ENCODE measurements around the gene LYRM4. TPM values are rescaled to one million over a fixed set of nuclear protein-coding genes. Genes with fewer than 3 reads are reported as not detected.

The LYRM4 gene
- polyA plus RNA-seq, 2 of the 4 experiments (the other 2 are of a cell fraction) = 25.6 to 43.3 TPM

GRCh38 chr6:5213836-5214235, 46.9 kb downstream of the LYRM4 start (continued):
- TF ChIP-seq NPAS2 (CRISPR knock-in tag; IDR thresholded peaks at IDR 0.05; ENCODE audit: borderline replicate concordance) = no peak

DNA sequence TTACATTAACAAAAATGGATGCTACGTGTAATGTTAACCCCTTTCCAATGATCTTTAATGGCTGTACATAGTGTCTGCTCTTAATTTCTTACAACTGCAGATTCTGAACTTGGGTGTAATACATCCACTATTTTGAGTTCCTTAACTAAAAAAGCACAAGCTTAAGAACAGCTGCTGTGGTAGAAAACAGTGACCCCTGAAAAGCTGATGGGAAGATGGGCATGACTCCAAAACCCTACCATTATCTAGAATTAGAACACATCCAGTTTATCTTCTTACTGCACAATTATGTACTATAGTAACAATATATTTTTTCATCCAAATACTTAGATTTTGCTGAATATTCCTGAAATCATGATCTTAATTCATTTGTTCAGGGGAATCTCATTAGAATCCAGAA, 49.3 kb downstream of the LYRM4 start:
- H3K27ac ChIP-seq = no peak overlapping the region
- WGBS (ENCODE audit: missing lambda C conversion rate) = 90% methylated on average over 1 of the region's 1 CpG

DNA sequence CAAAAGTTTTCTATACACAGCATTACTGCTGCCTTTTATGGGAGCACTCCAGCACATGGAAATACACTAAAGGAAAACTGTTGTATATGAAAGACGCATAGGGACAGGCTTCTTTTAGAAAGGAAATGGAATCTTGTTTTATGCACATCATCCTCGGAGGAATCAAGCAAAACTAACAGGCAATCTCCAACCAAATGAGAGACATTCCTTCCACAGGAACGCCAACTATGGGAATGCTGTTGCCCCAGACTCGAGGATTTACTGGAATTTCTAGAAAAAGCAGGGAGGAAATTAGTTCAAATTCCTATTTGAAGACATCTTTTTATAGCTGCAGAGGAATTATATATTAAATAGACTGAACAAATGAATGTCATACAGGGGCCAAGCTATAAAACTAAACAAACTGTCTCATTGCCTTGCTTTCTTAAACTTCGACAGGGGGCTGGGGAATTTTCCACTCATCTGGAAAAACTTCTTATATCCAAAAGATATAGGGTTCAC, 52.2 kb downstream of the LYRM4 start:
- H3K4me3 ChIP-seq = no peak overlapping the region
- no peak overlapping the region for H3K4me2 ChIP-seq
- H3K27ac ChIP-seq = no peak overlapping the region
- no peaks in the 10 kb centered on the region for H3K9me3 ChIP-seq
- no peak for DNase-seq (ENCODE audit: low read depth in 1 of 2, low spot score in 1 of 2)
- WGBS (ENCODE audit: missing lambda C conversion rate) = 89% methylated on average over 5 of the region's 5 CpGs
- CTCF ChIA-PET = no interaction called here
- peaks cover 21% of the 10 kb centered on the region for H3K4me1 ChIP-seq
- TF ChIP-seq ELK1 (IDR thresholded peaks at IDR 0.05; ENCODE audit: low read depth, low read length) = no peak
- TF ChIP-seq PHF8 (IDR thresholded peaks at IDR 0.05; ENCODE audit: borderline replicate concordance, low read depth) = no peak
- TF ChIP-seq EP300 (IDR thresholded peaks at IDR 0.05) = no peak
- TF ChIP-seq EHMT2 (IDR thresholded peaks at IDR 0.05; ENCODE audit: low read depth) = no peak
- no peak for TF ChIP-seq FOSL2 (IDR thresholded peaks at IDR 0.05)
- TF ChIP-seq FOSL2 (CRISPR knock-in tag; IDR thresholded peaks at IDR 0.05) = no peak
- no peak for ATAC-seq
- no peak for FAIRE-seq
- POLR2A ChIA-PET = no interaction called here

More for the DNA sequence above, 49.3 kb downstream of the LYRM4 start:
- POLR2A ChIA-PET = no interaction called here
- Histone ChIP-seq H3K4me2 (no peak overlapping the region), H3K4me3 (no peak overlapping the region), H3K4me1 (peaks cover 3% of the 10 kb centered on the region; the same call in 2 of the 3 replicates), H3K9me3 (no peaks in the 10 kb centered on the region)
- DNase-seq (ENCODE audit: low read depth in 1 of 2, low spot score in 1 of 2) (no peak), FAIRE-seq (no peak), ATAC-seq (no peak)
- CTCF ChIA-PET = no interaction called here
- TF ChIP-seq, protein P1, sequence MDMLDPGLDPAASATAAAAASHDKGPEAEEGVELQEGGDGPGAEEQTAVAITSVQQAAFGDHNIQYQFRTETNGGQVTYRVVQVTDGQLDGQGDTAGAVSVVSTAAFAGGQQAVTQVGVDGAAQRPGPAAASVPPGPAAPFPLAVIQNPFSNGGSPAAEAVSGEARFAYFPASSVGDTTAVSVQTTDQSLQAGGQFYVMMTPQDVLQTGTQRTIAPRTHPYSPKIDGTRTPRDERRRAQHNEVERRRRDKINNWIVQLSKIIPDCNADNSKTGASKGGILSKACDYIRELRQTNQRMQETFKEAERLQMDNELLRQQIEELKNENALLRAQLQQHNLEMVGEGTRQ (IDR thresholded peaks at IDR 0.05) = no peak
- TF ChIP-seq BHLHE40 (IDR thresholded peaks at IDR 0.05; ENCODE audit: low read depth, low read length) = no peak
- no peak for TF ChIP-seq ELK1 (IDR thresholded peaks at IDR 0.05; ENCODE audit: low read depth, low read length)
- TF ChIP-seq MAZ (IDR thresholded peaks at IDR 0.05; ENCODE audit: borderline replicate concordance, low read depth, low read length) = no peak
- TF ChIP-seq MYC (IDR thresholded peaks at IDR 0.05; ENCODE audit: borderline replicate concordance, low read length) = no peak
- TF ChIP-seq REST (IDR thresholded peaks at IDR 0.05) = no peak
- TF ChIP-seq MAFK (IDR thresholded peaks at IDR 0.05; ENCODE audit: partially characterized antibody) = no peak
- no peak for TF ChIP-seq NR3C1 (IDR thresholded peaks at IDR 0.05)
- TF ChIP-seq GATA3 (IDR thresholded peaks at IDR 0.05; ENCODE audit: borderline replicate concordance) = no peak
- TF ChIP-seq HOXB5 (CRISPR knock-in tag; IDR thresholded peaks at IDR 0.05) = no peak
- no peak for TF ChIP-seq HDAC2 (IDR thresholded peaks at IDR 0.05)
- no peak for TF ChIP-seq KDM5A (IDR thresholded peaks at IDR 0.05)
- TF ChIP-seq JUN (IDR thresholded peaks at IDR 0.05) = no peak
- no peak for TF ChIP-seq RNF2 (IDR thresholded peaks at IDR 0.05; ENCODE audit: borderline replicate concordance, low read depth)
- TF ChIP-seq FOSL2 (IDR thresholded peaks at IDR 0.05) = no peak
- no peak for TF ChIP-seq FOSL2 (CRISPR knock-in tag; IDR thresholded peaks at IDR 0.05)

Measured in A549 (cell line).